Activated naive CD4-positive, alpha-beta T cell (primary cell): Measurements from ENCODE around the gene RNF187.
"Not testable (repeated sequence)": the region's sequence is repeated elsewhere in the genome, so short reads cannot be mapped to it uniquely, and the experiment has no call there.

Experiments
- DNase-seq, 4 experiments: peaks; one replicate each; lab custom pipeline; 2025; lab: John Stamatoyannopoulos, UW

The RNF187 gene

GRCh38 chr1:228460821-228461220 is 26.4 kb upstream of the RNF187 start:
- no peak for DNase-seq

DNA sequence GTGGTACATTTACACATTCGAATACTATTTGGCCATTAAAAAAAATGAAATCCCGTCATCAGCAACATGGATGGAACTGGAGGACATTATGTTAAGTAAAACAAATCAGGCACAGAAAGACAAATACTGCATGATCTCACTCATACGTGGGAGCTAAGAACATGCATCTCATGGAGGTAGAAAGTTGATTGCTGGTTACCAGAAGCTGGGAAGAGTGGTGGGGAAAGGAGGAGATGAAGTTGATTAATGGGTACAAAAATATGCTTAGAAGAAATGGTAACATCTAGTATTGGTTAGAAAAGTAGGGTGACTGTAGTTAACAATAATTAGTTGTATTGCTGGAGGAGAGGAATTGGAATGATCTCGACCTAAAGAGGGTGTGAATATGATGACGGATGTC is 24.6 kb upstream of the RNF187 start:
- no peak for DNase-seq

DNA sequence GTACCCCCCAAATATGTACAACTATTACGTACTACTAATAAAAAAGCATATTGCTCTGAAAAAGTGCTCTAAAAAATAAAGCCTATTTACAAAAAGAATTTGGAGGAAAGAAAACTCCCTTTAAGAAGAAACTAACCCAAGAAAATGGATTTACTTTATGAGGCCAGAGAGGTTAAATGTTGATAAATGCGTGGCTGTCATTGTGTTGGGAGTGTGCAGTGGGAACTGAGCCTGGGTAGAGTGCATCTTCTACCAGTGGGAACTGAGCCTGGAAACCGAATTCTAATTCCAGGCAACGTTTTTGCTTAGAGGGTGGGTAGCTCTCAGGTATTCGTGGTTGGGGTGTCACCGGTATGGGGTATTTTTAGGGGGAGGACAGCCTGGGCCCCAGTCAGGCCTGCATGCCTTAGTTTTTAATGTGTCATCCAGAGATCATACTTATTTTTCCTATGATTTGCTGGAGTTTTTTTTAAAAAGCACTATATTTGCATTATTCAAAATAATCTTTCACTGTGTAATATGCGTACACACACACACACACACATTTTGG is 24.1 kb upstream of the RNF187 start:
- DNase-seq: no peak

DNA sequence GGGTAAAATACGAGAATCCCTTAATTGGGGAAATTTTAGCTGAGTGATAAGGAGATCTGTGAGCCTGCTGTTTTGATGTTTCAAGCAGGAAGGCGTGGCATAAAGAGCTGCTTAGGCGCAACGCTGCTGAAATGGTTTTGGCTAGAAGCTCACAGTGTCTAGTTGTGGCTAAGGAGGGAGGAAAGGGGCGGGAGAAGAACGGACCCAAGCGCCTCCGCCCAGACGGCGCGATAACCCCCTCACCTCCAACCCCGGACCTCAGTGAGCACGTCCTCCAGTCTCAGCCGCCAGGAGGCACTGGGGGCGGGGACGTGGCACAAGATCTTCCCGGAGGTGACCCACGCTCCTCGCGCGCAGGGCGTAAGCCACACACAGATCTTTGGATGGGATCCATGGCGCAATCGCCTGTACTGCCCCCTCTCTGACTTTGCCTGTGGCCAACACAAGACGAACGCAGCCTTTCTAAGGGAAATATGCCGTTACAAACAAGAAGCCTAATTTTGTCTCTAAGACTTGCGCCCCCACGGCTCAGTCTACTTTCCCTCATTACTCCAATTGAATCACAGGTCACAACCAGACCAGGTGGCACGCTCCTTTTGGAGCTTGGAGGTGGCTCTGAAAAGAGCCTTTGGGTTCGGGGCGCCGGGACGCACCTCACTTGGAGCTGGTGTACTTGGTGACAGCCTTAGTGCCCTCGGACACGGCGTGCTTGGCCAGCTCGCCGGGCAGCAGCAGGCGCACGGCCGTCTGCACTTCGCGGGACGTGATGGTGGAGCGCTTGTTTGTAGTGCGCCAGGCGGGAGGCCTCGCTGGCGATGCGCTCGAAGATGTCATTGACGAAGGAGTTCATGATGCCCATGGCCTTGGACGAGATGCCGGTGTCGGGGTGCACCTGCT is 23.4 kb upstream of the RNF187 start:
- no peak for DNase-seq

DNA sequence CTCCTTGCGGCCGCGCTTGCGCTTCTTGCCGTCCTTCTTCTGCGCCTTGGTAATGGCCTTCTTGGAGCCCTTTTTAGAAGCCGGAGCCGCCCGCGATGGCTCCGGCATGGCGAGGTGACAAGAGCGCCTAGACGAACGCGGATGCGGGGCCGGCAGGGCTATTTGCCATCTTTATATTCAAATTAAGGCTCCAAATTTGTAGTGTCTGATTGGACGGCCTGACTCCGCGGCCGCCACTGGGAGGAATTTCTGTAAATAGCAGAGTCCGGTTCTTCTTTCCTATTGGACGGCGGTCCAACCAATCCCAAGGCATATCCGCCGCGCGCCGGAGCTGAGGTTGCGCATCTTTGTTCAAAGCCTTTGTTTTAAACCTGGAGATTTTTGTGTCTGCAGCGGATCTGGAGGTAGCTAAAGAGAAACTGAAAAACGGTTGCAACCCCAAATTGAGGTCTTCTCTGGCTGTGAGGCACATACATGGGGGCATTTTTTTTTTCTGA is 22.6 kb upstream of the RNF187 start:
- DNase-seq: peak; percentile 58 to 79 (median 70)

- DNase-seq: no peak
These were observed 22.0 kb upstream of the RNF187 start for GRCh38 chr1:228465141-228465540.

GRCh38 chr1:228465571-228466146 is 21.5 kb upstream of the RNF187 start:
- no peak for DNase-seq

GRCh38 chr1:228468188-228468587 is 19.0 kb upstream of the RNF187 start:
- DNase-seq: not testable (repeated sequence)

- no peak for DNase-seq
These were observed 17.6 kb upstream of the RNF187 start for GRCh38 chr1:228469413-228470162.

DNA sequence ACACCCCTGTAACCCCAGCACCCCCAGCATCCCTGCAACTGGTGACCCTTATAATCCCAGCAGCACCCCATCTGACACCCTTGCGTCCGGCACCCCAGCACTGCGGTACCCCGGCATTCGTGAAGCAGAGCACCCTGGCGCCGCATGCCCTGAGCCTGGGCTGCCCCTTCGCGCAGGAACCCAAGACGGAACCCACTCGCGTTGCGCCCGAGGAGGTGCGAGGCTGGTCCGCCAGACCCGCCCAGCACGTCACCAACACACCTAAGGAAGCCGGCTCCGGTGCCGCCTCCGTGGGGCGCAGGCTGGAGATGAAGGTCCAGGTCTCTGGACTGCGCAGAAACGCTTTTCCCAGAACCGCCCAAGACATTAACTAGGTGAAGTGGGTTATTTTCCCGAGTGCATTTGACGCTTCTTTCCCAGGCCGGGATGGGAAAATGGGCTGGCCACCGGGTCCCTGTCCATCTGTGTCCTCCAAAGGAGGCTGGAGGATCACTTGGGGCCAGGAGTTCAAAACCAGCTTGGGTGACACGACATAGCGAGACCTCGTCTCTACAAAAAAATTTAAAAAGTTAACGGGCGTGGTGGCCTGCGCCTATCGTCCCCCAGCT is 15.9 kb upstream of the RNF187 start:
- no peak for DNase-seq

GRCh38 chr1:228471762-228472398 is 15.3 kb upstream of the RNF187 start:
- no peak for DNase-seq

DNA sequence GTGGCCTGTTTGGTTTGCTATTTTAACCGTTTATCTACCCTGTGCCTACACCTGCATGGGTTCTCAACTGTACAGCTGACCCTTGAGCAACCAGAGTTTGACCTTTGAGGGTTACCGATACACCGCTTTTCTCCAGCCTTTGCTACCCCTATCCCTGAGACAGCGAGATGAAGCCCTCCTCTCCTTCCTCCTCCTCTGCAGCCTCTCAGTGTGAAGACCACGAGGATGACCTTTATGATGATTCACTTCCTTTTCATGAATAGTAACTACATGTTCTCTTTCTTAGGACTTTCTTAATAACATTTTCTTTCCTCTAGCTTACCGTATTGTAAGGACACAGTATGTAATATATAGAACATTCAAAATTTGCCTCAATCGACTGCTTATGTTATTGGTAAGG is 14.5 kb upstream of the RNF187 start:
- DNase-seq: no peak

DNA sequence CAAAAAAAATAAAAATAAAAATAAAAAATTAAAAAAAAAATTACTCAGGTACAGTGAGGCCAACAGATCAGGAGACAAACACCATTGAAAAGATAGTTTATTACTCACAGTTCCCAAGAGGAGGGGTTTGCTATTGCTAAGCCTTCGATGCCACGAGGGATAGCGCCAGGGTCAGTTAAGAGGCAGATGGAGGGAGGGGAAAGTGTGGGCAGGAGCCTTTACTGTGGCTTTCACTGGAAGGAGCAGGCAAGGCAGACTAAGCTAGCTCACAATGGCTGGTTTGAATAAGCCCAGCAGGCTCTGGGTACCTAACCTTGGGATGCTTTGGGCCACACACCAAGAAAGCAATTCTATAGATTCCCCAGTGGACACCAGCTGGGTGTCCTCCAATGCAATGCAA is 12.7 kb upstream of the RNF187 start:
- no peak for DNase-seq

- DNase-seq: no peak
These were observed 11.4 kb upstream of the RNF187 start for GRCh38 chr1:228475812-228476211.

- no peak for DNase-seq
These were observed 9.9 kb upstream of the RNF187 start for GRCh38 chr1:228477263-228477662.

- no peak for DNase-seq
These were observed 8.9 kb upstream of the RNF187 start for GRCh38 chr1:228478326-228478725.

GRCh38 chr1:228478912-228479711 is 8.1 kb upstream of the RNF187 start:
- DNase-seq: no peak

DNA sequence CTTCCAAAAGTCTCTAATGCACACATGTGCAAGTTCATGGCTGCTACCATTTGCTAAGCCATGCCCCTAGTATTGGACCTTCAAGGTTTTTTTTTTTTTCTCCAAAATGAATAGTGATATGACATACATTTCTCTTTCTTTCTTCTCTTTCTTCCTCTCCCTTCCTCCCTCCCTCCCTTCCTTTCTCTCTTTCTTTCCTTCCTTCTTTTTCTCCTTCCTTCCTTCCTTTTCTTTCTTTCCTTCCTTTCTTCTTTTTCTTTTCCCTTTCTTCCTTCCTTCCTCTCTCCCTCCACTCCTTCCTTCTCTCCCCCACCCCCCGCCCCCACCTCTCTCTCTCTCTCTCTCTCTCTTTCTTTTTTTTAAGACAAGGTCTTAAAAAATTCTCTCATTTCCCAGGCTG is 3.4 kb upstream of the RNF187 start:
- DNase-seq: no peak

DNA sequence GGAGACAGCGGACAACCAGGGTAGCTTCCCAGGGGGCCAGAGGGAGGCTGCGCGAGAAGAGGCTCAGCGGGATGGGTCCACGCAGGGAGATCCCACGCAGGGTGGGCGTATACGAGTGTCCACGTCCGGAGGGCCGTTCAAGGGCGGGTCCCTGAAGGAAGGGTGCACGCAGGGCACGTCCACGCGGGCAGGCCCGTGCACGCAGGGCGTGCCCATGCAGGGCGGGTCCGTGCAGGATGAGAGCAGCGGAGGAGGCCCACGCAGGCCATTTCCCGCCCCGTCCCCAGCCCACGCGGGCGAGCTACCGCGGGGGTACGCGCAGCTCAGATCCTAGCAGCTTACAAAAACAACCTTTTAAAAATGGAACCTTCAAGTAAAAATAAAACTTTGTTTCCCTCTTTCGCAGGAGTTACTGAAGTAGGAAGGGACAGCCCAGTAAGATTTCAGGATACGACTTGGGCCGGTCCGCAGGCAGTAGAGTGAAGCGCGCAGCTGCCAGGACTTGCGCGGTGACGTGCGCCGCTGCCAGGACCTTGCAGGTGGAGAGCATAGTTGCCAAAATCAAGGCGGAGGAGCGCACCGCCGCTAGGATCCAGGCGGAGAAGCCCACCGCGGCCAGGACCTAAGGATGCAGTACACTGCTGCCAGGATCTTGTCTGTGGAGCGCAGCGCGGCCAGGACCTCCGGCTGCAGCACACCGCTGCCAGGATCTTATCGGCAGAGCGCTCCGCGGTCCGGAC is 416 bp upstream of the RNF187 start:
- DNase-seq: peak; percentile 55 to 79 (median 68)
